ENCODE data around the gene YAE1.
"Not testable (repeated sequence)": the region's sequence is repeated elsewhere in the genome, so short reads cannot be mapped to it uniquely, and the experiment has no call there.

The YAE1 gene, protein sequence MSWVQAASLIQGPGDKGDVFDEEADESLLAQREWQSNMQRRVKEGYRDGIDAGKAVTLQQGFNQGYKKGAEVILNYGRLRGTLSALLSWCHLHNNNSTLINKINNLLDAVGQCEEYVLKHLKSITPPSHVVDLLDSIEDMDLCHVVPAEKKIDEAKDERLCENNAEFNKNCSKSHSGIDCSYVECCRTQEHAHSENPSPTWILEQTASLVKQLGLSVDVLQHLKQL

DNA sequence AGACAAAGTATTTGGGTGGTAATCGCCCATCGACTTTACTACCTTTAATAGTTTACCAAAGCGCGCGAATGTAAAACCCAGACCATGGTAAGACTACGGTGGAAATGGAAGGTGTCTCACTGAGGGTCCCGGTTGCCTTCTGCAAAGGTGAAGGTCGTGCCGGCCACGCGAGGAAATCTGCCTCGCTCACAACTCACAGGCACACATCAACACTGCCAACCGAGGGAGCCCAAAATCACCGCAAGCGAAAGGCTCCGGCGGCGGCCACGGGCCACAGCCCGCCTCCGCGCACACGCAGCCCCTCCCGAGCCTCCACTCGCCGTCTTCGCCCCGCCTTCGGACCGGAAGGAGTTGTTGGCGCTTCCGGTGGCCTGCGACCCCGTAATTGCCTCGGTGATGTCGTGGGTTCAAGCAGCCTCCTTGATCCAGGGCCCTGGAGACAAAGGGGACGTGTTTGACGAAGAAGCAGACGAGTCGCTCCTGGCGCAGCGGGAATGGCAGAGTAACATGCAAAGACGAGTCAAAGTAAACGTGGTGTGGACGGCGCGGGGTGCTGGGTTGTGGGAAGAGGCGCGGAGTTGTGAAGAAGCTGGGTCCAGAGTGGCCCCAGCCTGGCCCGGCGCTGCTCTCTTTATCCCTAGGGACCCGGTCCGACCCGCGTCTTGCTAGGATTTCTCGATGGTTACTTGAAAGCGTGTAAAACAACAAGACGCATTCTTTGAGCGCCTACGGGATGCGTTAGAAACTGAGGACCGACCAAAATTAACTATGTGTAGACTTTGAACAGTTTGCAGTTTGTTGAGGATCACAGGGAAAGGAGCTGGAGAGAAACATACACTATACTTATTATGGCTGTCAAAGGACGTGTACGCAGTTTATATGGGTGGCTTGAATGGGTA, at the start of gene YAE1:
Gene YAE1, plus strand, starts transcription at position 382 of the 899 bp plus-strand sequence. Its CDS starts 15 bp downstream, at position 397.
- peak; percentile 66 to 85 (median 74) for DNase-seq (ENCODE audit: low read depth in 3 of 3)

DNA sequence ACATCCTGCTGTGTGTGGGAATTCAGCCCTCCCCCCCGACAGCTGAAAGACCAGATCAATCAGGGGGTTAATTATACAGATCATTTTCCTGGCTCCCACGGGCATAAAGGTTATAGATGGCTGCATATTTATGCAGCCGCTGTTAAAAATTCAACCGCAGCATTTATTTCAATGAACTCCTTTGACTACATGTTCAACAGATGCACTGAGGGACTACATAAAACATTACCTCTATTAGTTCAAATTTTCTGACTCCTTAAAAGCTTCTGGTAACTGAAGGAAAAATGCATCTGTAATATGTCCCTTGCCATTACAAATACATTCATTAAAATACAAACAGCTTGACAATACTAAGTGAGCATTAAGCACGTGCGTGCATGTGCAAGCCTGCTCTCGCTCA, 49.7 kb upstream of the YAE1 start:
- DNase-seq (ENCODE audit: low read depth in 3 of 3) = no peak

DNA sequence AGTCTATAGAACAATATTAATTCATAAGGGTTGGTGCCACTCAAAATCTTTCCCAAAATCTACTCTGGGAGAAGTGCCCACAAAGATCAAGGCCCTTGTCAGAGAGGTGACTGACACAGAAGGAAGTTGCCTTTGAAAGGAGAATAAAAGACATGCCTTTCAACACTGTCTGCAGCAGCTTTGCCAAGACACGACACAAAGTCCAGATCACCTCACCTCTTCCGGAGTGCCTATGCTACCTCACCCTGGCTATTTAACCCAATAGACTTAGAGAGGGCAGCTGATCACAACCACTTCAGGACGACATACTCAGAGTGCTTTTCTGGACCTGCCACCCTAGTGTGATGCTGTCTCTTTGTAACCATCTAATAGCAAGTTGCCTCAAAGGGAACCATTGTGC, 49.0 kb upstream of the YAE1 start:
- no peak for DNase-seq (ENCODE audit: low read depth in 3 of 3)

DNA sequence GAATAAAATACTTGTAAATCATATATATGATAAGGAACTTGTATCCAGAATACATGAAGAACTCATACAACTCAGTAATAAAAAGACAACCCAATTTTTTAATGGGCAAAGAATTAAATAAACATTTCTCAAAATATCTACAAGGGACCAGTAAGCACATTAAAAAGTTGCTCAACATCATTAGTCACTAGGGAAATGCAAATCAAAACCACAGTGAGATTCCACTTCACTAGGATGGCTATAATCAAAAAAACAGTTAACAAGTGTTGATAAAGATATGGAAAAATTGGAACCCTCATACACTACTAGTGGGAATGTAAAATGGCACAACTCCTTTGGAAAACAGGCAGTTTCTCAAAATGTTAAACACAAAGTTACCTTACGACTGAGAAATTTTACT, 40.3 kb upstream of the YAE1 start:
- no peak for DNase-seq (ENCODE audit: low read depth in 3 of 3)

DNA sequence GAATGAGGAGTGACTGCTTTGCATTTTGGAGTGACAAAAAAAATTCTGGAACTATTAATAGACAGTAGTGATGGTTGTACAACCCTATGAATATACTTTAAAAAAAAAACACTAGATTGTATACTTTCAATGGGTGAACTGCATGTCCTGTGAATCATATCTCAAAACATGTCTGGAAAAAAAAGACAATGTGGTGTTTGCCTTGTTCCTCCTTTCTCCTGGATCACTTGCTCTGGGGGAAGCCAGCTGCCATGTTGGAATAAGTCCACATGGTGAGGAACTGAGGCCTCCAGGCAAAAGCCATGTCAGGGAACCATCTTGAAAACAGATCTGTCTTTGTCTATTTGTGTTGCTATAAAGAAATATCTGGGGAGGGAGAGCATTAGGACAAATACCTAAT, 39.5 kb upstream of the YAE1 start:
- DNase-seq (ENCODE audit: low read depth in 3 of 3) = no peak

DNA sequence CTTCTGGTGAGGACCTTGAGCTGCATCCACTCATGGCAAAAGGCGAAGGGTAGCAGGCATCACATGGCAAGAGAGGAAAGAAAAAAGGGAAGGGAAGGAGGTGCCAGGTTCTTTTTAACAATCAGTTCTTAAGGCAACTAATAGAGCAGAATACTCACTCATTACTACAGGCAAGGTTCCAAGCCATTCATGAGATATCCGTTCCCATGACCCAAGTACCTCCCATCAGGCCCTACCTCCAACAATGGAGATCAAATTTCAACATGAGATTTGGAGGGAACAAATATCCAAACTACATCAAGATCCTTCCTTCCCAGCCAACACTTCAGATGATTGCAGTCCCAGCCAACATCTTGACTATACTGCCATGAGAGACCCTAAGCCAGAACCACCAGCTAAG, 38.9 kb upstream of the YAE1 start:
- no peak for DNase-seq (ENCODE audit: low read depth in 3 of 3)

DNA sequence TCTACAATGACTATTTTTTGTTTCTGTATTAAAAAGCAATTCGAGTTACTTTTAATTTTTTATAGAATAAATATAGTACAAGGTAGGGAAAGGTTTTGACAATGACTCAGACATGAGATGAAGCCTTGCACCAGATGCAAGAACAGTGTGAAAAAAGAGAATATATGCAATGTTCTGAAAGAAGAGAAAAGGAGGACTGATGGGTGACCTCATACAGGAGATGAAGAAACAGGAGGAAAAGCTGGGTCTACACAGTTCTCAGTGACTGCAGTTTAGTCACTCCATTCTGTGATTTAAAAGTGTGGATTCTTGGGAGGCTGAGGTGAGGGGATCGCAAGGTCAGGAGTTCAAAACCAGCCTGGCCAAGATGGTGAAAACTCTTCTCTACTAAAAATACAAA, 38.3 kb upstream of the YAE1 start:
- no peak for DNase-seq (ENCODE audit: low read depth in 3 of 3)

DNA sequence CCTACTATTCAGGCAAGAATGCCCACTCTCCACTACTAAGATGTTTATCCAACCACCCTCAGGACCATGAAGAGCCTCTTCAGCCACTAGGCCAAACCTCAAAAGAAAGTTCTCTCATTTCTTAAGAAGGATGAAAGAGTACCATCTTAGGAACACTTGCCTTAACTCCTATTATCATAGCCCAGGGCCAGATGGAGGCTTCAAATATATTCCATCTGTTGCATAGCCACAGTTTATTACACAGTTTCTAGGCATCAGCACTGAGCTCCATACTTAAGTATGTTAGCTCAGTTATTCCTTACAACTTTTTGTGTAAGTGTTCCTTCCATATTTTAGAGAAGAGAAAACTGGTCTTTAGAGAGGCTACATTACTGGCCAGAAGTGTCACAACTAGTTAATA, 37.4 kb upstream of the YAE1 start:
- no peak for DNase-seq (ENCODE audit: low read depth in 3 of 3)

DNA sequence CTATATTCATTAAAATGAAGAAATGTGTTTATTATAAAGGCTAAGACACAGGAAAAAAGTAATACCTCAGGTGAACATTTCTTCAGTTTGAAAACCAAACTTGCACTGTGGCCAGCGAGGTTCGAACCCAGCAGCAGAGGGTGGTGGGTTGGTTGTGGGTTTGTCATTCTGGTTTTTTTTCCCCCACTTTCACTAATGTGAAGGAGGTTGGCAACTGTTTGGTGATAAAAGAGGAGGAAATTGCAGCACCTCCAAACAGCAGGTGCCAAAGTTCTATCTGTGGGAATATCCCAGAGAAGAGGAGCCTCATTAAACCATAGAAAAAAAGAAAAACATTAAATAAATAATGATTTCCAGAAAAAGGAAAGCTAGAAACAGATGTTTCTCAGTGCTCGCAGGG, 36.6 kb upstream of the YAE1 start:
- DNase-seq (ENCODE audit: low read depth in 3 of 3) = no peak

DNA sequence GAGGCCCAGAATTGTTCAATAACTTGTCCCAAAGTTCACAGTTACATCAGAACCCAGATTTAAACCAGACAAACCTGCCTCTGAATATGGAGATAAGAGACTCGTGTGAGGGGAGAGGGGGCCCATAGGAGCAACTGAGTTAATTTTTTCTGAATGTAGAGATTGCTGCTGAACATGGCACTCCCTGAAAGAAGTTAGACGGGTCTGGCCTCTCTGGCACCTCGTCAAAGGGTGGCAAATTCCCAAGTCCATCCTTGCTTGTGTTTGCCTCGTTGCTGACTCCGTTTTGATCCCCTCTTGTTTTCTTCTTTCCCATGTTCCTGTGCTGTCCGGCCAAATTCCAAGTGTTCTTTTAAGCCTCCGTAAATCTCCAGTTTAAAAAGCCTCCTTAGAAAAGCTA, 35.2 kb upstream of the YAE1 start:
- no peak for DNase-seq (ENCODE audit: low read depth in 3 of 3)

DNA sequence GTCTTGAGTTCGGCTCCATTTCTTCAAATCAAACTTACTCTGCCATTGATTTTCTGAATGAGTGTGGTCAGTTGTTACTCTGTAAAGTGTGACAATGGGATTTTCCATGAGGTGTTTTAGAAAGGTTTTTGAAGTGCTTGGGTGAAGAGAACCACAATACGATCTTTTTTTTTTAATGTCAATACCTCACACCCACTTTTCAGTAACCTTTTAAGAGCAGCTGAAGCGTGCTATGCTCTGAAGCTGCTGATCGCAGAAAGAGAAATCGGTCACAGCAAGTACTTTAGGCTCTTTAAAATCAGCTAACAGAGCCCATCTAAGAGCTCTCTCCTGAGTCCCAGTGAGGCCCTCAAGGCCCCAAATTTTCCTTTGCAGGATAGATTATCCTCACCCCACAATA, 34.4 kb upstream of the YAE1 start:
- no peak for DNase-seq (ENCODE audit: low read depth in 3 of 3)

DNA sequence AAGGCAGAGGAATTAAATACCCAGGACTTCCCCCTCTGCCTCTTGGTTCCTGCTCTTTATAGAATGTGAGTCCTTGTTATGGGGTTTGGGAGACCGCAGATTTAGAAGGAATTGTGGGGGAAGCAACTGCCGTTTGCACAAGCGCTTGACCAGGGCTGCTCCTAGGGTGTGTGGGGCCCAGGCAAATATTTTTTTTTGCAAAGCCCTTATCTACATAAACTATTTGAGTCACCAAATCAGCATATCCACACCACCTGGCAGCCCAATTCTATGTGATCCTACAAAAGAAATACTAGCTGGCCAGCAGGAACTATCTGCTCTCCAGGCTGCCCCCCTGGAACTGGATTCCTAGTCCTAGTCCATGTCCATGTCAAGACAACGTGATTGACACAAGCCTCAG, 33.4 kb upstream of the YAE1 start:
- DNase-seq (ENCODE audit: low read depth in 3 of 3) = no peak

DNA sequence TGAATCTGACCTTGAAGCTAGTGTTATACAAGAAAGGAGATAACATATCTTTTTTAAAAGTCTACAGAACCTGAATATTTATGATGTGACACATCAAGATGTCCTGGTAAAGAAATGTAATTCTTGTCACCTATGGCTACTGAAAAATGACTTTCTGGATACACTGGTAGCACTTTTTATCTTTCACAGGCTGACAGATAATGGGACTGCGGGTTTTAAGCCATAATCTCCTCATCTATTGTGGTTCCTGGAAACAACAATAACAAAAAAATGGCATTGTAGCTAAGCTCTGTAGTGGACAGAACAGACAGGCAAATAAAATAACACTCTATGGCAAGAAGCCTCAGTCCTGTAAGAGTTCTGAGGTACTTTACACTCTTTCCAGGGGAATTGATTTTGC, 31.6 kb upstream of the YAE1 start:
- DNase-seq (ENCODE audit: low read depth in 3 of 3) = no peak

DNA sequence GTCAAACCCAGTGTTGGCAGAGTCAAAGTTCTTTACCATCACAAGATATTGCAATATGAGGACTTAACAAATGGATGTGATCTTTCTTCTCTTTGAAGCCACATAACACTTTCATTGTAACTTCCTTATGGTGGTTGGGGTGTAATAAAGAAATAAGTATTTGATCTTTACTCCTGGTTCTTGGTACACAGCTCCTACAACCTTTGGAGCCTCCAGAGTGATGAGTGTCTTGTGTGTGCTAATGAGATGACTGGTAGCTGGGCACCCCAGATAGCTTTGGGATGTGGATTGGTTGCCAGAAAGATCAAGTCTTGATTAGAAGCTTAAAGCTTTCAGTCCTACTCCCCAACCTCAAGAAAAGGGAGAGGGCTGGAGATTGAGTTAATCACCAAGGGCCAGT, 31.1 kb upstream of the YAE1 start:
- no peak for DNase-seq (ENCODE audit: low read depth in 3 of 3)

DNA sequence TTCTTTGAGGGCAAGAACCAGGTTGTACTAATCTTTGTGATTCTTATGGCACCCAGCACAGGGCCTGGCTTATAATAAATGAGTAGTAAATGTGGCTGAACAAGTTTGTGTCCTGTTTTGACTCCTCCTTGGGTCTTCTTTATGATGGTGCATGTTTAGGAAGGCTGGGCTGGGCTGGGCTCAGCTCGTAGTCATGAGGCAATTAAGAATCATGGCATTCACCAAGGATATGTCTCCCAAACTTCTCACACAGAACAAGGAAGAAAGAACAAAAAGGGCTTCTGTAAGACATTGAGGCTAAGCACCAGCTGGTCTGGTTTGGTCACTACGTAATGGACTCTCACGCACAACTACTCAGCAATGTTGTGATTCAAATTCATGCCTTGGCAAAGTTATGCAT, 30.5 kb upstream of the YAE1 start:
- no peak for DNase-seq (ENCODE audit: low read depth in 3 of 3)

DNA sequence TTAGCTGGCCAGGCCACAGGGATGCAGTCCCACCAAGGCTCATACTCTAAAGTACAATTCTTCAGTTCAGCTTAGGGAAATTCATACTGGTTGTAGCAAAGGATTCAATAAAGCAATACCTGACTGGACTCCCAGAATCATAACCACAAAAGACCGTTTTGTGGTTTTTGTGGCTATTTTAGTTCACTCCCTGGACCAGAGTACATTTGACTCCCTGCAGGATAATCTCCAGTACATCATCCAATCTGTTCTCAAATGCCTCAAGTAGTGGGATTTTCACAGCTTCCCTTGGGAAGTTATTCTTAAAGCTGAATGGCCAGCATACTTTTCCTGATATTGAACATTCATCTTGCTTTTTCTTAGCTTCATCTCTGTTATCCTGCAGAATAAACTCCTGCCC, 29.3 kb upstream of the YAE1 start:
- DNase-seq (ENCODE audit: low read depth in 3 of 3) = no peak

DNA sequence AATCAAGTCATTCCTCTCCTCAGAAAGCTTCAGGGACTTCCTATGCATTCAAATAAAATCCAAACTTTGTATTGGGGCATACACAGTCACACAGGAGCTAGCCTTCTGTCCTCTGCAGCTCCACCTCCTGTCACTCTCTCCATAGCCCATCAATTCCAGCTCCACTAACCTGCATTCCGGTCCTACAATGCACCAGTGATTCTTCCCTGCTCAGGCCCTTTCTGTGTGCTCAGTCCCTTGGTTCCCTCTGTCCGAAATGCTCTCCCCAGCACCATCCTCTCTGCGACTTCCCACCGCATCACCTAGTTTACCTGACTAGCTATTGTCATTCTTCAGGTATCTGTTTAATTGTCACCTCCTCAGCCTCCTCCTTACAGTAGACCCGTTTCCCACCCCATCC, 26.4 kb upstream of the YAE1 start:
- no peak for DNase-seq (ENCODE audit: low read depth in 3 of 3)

DNA sequence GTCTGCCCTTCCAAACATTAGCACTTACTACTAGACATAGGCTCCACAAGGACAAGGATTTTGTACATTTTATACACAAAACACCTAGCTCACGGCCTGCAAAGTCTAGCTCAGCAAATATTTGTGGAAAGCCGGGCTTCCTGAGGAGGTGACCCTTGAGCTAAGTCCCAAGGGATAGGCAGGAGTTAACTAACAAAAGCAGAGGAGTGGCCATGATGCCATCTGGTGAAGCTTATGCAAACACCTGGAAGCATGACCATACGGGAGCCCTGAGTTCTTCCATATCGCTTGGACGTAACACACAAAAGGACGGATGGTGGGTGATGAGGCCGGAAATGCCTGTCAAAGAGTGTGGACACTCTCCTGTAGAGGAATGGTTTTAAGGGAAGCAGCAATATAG, 25.9 kb upstream of the YAE1 start:
- no peak for DNase-seq (ENCODE audit: low read depth in 3 of 3)

DNA sequence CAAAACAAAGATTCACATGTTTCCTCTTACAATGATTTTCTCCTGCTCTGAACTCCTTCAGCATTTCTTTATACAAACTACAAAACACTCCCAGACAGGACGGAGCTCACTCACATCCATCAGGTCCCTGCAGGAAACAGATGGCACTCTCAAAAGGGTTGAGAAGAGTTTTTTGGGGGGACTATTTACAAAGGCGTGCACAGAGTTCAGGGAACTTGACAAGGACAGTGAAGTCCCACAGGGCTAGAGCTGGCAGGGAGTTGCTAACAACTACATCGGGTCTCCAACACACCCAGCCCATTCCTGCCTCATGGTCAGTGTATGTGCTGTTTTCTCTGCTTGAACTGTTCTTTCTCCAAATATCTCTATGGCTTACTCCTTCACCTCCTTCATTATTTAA, 24.7 kb upstream of the YAE1 start:
- DNase-seq (ENCODE audit: low read depth in 3 of 3) = no peak

DNA sequence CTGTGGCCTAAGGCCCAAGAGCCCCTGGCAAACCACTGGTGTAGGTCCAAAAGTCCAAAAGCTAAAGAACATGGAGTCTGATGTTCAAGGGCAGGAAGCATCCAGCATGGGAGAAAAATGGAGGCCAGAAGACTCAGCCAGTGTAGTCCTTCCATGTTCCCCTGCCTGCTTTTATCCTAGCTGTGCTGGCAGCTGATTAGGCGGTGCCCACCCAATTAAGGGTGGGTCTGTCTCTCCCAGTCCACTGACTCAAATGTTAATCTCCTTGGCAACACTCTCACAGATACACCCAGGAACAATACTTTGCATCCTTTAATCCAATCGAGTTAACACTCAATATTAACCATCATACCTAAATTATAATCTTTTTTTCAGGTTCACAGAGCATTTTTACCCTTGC, 21.4 kb upstream of the YAE1 start:
- DNase-seq (ENCODE audit: low read depth in 3 of 3) = not testable (repeated sequence)

DNA sequence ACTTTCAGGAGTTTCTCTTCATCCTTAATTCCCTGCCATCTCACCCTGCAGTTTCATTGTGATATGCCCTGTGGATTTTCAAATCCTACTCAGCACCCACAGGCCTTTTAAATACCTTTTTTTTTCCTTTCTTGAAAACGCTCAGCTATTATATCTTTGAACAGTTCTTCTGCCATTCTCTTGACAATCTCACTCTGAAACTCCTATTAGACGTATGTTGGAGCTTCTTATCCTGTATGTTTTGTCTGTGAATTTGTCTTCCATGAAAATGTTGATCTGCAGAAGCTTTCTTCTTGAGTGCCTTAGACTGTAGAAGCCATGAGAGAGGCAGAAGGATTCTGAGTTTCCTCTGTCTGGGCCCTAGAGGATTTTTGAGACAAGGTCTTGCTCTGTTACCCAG, 18.9 kb upstream of the YAE1 start:
- DNase-seq (ENCODE audit: low read depth in 3 of 3) = no peak

DNA sequence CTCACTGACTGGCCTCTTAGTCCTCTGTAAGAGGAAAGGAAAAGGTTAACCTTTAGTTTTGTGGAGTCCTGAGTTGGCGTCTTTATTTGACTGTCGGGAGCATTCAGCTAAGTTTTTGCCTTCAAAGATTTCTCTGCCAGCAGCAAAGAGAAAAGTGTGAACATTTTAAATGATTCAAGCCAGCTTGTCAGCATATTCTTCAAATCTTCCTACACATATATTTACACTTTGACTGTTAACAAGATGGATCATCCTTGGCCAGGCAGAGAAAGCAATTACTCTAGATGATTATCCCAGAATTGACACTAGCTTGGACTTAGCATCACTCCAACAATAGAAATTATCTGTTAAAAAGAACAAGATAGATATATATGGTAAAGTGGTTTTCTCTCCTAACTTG, 15.8 kb upstream of the YAE1 start:
- DNase-seq (ENCODE audit: low read depth in 3 of 3) = no peak

DNA sequence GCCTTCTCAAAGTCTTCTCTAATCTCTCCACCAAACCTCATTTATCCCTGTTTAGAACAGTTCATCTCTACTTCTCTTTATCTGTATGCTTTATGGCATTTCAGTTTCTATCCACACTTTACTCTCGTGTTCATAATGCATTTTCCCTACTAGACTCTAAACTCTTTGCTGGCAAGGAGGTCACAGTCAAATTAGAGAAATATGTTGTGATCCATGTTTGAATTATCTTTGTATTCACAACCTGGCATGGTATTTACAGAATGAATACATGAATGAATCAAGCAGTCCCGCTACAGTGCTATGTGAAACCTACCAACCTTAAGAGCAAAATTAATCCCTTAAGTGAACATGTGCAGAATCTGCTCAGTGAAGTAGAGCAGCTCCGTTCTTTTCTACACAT, 12.8 kb upstream of the YAE1 start:
- no peak for DNase-seq (ENCODE audit: low read depth in 3 of 3)
